ENCODE results near the gene GOLT1A.

Gene GOLT1A

DNA sequence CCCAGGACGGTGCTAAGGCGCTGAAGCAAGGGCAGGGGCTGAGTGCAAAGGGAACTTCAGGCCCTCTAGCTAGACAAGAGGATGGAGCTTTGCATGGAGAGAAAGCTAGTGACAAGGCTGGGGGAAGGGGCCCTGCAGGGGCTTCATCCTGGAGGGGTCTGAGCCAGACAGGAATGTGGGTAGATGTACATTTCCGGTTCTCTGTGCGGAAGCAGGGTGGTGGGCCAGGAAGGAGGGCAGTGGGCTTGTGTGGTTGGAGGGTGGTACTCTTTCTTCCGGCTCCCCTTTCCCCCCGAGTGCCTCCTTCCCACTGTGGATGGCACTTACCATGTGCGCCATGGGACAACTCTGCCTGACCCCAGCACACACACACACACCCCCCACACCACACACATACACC lies 19.0 kb downstream of the GOLT1A start:
- DNase-seq (ENCODE audit: low spot score): no peak
- TF ChIP-seq, protein P1, sequence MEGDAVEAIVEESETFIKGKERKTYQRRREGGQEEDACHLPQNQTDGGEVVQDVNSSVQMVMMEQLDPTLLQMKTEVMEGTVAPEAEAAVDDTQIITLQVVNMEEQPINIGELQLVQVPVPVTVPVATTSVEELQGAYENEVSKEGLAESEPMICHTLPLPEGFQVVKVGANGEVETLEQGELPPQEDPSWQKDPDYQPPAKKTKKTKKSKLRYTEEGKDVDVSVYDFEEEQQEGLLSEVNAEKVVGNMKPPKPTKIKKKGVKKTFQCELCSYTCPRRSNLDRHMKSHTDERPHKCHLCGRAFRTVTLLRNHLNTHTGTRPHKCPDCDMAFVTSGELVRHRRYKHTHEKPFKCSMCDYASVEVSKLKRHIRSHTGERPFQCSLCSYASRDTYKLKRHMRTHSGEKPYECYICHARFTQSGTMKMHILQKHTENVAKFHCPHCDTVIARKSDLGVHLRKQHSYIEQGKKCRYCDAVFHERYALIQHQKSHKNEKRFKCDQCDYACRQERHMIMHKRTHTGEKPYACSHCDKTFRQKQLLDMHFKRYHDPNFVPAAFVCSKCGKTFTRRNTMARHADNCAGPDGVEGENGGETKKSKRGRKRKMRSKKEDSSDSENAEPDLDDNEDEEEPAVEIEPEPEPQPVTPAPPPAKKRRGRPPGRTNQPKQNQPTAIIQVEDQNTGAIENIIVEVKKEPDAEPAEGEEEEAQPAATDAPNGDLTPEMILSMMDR (IDR thresholded peaks at IDR 0.05; ENCODE audit: extremely low read depth, missing control alignments): no peak

DNA sequence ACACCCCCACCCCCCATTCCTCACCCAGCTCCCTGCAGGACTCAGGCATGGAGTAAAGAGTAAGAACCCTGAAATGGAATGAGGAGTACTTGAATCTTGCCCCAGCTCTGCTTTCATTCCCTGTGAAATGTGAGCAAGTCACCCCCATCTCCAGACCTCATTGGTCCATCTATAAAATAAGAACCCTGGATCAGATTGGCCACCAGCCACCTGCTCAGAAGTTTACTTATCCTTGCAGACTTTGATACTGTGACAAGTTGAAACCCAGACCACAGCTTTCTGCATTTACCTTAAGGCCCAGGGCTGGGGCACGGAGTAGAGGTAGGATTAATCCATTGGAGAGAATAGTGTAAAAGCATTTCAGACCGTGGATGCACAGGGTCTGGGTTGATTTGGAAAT lies 19.7 kb downstream of the GOLT1A start:
- TF ChIP-seq, protein P1 (IDR thresholded peaks at IDR 0.05; ENCODE audit: extremely low read depth, missing control alignments): no peak
- DNase-seq (ENCODE audit: low spot score): no peak

GRCh38 chr1:204192589-204193352 lies 21.0 kb downstream of the GOLT1A start:
- TF ChIP-seq, protein P1 (IDR thresholded peaks at IDR 0.05; ENCODE audit: extremely low read depth, missing control alignments): no peak
- DNase-seq (ENCODE audit: low spot score): no peak

DNA sequence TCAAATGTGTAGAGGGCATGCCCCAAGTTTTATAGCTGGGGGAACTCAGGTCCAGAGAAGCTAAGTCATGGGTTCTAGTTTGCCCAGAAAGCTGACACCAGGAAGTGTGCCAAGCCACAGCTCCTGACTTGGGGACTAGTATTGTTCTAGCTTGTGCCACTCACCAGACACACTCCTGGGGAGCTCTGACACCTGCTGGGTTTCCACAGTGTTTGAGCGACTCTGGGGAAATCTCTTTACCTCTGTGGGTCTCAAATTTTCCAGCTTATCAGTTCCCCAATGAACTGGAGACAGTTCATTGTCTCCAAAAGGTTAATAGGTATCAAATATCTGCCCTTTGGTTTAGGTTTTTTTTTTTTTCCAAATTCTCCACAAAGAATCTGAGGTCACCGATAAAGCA lies 21.7 kb downstream of the GOLT1A start:
- no peak for DNase-seq (ENCODE audit: low spot score)
- TF ChIP-seq, protein P1 (IDR thresholded peaks at IDR 0.05; ENCODE audit: extremely low read depth, missing control alignments): no peak

- TF ChIP-seq, protein P1 (IDR thresholded peaks at IDR 0.05; ENCODE audit: extremely low read depth, missing control alignments): no peak
- DNase-seq (ENCODE audit: low spot score): no peak
Observed at GRCh38 chr1:204191456-204191855, 22.3 kb downstream of the GOLT1A start.

GRCh38 chr1:204190212-204191211 lies 23.3 kb downstream of the GOLT1A start:
- TF ChIP-seq, protein P1 (IDR thresholded peaks at IDR 0.05; ENCODE audit: extremely low read depth, missing control alignments): no peak
- no peak for DNase-seq (ENCODE audit: low spot score)

All from GM20000 (cell line).